NCI-H1694 (cell line): ENCODE results near the gene AHNAK.
"Not testable (repeated sequence)": the region's sequence is repeated elsewhere in the genome, so short reads cannot be mapped to it uniquely, and the experiment has no call there.

ENCODE experiments used
- DNase-seq: peaks from one replicate; lab custom pipeline; 2025; lab: John Stamatoyannopoulos, UW

Gene AHNAK

DNA sequence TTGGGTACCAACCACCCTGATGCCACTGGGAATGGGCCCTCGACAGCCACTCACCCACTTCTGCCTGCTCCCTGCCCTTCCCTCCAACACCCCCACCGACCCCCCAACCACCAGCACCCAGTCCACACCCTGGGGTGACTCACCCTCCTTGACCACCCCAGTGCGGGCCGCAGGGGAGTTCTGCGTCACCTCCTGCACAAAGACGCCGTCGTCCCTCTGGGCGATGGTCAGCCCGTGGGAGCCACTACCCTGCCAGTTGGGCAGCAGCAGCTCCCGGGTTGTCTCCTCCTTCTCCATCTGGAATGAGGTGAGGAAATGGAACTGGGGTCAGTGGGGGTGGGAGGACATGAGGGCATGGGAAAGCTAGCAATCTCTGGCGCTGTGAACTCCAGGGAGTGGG lies 10.8 kb downstream of the AHNAK start:
- DNase-seq, result no peak

DNA sequence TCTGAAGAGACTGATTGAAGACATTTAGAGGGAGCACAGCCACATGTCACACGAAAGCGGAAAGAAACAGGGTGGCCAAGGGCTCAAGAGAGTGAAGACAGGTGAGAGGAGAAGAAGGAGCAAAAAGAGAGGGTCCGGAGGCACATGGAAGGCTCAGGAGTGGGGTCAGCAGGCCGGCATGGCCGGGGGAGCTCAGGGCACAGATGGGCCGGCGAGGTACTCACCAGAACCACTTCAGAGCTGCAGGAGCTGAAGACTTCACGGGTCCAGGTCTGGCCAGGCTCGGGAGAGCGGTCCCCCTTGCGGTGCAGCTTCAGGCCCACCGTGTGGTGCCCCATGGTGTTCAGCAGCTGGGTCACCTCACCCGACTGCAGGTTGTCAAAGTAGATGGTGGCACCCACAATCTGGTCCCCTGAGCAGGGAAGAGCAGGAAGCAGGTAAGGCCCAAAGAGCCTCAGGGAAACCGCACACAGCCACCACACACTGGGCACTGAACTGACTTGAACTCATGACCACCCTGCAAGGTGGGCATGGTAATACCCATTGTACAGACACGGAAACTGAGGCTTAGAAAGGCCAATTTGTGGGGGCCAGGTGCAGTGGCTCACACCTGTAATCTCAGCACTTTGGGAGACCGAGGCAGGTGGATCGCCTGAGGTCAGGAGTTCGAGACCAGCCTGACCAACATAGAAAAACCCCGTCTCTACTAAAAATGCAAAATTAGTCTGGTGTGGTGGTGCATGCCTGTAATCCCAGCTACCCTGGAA lies 11.6 kb downstream of the AHNAK start:
- no peak for DNase-seq

DNA sequence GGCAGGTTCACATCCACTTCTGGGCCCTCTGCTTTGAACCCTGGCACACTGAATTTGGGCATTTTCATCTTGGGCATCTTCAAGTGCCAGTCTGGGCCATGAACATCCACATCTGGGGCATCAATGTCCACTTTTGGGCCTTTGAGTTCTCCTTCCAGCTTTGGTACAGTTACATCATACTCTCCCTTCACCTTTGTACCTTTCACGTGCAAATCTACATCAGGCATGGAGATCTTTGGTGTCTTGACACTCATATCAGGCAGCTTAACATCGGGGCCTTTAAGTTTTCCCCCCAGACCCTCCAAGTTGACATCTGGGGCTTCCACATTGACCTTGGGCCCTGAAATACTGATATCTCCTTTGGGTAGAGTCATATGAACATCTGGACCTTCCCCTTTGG lies 14.5 kb downstream of the AHNAK start:
- DNase-seq, result no peak

DNA sequence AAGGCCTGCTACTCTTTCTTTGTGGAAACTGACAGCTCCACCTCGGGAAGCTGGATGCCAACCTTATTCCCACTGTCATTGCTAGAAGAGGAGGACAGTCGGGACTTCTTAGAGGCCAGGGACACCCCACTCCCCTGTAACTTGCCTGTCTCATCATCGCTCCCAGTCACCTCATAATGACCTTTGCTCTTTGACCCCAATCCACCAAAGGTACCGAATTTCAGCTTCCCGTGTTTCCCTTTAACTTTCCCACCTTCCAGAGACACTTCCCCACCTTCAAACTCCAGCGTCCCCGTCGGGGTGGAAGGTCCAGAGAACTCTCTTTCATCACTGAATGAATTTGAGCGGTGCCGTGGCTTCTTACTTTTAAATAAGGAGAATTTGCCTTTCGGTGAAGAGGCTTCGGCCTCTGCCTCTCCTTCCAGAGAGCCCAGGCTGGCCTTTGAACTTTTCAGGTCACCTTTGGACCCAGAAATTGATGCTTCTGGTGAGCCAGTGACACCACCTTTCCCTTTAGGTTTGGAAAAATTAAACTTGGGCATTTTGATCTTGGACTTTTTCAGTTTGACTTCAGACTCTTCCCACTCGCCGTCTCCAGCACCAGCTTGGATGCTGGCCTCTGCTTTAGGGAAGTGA lies 29.8 kb downstream of the AHNAK start:
- DNase-seq, result no peak

DNA sequence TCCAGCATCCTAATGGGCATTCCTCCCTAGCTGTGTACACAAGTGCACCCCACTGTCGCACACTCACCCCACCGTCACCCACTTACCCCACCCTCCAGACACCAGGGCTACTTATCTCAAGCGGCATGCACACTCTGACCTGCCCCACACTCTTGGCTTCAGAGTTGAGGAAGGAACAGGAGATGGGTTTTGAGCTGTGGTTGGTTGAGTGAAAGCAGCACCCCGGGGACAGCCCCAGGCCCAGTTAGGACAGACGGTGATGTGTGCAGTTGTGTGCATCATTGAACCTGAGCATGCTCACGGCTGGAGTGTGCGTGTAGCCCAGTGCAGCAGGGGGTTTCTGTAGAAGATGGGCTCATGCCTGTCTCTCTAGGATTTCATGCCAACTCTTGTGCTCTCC lies 32.5 kb downstream of the AHNAK start:
- no peak for DNase-seq

DNA sequence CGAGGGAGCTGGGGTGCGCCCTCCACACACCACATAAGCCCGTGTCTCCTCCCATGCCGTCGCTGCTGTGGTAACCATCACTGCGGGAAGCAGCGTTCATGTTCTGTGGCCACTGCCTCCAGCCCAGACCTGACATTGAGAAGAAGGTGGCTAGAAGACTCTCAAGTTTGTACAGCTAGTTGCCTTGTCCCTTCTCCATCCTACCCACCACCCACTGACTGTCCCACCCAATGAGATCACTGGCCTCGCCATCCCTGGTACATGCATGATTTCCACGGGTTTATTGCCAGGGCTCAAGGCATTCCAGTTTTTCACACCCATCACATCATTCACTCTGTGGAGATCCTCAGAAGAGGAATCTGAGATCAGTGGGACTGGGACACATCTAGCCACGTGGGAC lies 33.0 kb downstream of the AHNAK start:
- no peak for DNase-seq

DNA sequence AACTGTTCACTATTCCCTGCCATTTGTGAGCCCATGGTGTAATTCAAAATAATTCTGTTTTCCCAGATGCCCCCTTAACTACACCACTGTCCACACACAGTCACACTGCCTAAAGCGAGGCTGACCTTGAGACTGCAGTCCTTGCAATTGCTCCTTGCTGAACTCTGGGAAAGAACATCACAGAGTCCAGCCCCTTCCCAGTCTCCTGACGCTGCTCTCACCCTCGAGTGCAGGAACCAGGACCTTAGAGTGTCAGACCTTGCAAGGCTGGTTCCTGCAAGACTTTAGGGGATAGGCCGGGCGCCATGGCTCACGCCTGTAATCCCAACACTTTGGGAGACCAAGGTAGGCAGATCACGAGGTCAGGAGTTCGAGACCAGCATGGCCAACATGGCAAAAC lies 33.6 kb downstream of the AHNAK start:
- no peak for DNase-seq

DNA sequence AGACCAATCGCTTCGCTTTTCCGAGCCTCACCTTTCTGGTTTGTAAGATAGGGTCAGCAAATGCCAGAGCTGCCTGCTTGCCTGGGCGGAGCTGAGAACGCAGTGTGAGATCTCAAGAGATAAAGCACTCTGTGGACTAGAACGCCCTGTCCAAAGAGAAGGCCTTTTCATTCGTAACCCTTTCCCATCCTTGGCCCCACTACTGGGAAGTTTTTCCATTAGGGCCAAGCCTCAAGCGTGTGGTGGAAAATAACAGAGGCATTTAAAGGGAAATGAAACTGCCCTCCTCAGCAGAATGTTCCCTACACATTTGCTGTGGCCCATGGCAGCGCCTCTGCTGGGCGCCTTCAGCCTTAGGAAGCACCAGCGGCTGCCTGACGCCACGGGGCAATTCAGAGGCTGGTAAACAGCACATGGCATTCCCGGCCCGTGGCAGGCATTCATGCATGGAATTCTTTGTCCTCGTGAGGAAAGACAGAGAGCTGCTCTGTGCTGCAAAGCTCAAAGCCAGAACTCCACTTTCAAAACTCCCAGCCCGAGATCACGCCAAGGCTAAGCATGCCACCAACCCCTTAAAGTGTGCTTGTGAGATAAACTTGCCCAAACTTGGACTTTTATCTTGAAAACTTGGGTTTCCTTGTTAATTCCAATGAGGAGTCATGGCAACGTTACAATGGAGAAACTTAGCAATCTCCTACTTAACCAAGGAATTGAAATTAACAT lies 38.1 kb downstream of the AHNAK start:
- DNase-seq, result peak; percentile 44

DNA sequence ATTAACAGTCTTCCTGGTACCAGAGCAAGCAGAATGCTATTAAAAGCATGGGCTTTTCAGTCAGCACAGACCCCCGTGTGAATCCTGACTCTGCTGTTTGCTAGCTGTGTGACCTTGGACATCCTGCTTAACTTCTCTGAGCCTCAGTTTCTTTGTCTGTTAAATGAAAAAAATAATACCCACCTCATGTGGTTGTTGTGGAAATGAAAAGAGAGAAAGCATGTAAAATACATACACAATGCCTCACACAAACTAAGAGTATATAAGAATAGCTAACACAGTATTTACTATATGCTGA lies 39.5 kb downstream of the AHNAK start:
- no peak for DNase-seq

DNA sequence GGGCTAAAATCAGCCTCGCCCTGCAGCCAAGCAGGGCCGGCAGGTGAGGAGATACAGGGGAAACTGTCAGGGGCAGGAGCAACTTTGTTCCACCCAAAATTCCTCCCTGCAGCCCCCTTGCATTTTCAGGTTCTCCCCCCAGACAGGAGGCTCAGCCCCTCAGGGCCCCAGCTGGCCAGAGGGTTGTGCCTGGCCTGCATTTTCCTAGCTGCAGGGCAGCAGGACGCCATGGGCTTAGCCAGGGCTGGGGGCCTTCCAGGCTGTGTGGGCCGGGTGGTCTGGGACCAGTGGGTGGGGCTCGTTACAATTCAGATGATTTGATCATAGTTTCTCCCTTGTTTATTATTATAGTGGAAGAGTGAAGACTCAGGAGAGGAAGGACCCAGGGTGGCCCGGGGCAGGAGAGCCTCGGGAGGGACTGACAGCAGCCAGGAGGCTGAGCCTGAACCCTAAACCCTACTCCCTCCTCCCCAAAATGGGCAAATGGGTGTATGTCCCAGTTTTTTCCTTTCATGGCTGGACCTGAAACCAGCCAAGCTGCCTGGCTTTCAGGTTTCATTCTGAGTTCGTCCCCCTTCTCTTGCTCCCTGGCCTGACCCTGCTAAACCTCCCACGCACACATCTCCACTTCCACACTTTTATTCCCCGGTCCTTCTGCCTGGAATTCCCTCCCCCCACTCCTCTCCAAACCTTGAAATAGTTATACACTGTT lies 40.0 kb downstream of the AHNAK start:
- no peak for DNase-seq

DNA sequence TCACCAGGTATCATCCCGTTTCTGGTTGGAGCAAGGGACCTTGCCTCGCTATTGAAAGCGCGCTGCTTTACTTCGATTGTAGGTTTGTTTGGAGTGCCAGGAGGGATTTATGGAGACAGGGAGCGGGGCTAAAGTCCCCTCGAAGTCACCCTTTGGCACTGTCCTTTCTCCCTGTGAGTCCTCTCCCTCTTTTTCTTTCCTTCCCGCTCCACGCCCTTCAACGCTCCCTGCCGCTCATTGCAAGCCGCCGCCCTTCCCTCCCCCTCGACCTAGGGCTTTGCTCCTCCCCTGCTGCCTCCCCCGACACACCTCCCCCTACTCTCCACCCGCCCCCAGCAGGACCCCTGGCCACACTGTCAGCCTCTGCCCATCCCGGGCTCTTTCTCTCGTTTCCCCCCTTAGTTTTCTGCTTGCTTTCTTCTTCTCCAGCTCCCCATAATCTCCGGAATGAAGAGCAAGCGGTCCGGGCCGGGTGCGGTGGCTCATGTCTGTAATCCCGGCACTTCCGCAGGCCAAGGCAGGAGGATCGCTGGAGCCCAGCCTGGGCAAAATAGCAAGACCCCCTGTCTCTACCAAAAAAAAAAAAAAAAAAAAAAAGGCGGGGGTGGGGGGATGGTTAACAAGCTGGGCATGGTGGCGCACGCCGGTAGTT lies 41.0 kb downstream of the AHNAK start:
- no peak for DNase-seq

DNA sequence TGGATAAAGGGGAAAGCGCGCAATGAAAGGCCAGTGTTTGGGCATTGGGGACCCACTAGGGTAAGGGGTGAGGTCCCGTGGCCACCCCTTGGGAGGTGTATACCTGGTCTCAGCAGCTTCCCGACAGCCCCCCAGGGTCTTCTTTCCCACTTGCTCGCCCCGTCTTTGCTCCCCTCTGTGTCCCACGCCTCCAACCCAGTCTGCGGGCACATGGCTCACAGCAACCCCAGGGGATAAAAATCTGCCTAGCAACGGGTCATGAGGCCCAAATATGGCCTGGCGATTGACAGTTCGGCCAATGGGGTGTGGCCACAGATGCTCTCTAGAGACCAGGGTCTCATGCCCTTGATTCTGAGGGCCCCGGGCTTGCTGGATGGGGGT lies 41.6 kb downstream of the AHNAK start:
- DNase-seq, result no peak

DNA sequence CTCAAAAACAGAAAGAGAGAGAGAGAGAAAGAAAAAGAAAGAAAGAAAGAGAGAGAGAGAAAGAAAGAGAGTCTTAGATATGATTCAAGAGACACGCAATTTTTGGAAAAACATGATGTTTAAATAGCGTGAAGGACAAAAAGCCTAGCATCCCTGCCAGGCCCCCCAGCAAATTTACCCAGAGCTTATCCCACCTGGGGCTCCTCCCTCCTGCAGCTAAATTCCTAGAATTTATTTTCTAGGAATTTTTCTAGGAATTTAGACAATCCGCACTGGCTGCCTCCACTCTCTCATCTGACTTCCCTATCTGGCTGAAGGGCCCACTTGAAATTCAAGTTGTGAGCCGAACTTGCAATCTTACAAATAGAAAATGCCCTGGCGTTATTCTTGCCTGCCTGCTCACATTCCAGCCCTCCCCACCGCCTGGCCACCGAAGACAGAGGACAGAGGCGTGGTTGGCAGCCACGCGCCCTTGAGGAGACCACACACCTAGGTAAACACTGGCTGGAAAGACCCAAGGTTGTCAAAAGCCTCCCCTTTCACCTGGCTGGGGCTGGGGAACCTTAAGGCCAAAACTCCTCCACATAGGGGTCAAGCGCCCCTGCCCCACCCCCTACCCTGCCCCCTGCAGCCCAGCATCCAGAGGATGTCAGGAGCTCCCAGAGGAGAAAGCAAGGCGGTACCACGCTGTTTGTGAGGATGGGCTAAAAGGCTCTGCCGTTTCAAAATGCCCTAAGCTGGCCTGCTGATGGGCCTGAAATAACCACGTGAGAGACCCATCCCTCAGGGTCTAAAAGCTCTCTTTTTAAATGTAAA lies 42.2 kb downstream of the AHNAK start:
- no peak for DNase-seq

DNA sequence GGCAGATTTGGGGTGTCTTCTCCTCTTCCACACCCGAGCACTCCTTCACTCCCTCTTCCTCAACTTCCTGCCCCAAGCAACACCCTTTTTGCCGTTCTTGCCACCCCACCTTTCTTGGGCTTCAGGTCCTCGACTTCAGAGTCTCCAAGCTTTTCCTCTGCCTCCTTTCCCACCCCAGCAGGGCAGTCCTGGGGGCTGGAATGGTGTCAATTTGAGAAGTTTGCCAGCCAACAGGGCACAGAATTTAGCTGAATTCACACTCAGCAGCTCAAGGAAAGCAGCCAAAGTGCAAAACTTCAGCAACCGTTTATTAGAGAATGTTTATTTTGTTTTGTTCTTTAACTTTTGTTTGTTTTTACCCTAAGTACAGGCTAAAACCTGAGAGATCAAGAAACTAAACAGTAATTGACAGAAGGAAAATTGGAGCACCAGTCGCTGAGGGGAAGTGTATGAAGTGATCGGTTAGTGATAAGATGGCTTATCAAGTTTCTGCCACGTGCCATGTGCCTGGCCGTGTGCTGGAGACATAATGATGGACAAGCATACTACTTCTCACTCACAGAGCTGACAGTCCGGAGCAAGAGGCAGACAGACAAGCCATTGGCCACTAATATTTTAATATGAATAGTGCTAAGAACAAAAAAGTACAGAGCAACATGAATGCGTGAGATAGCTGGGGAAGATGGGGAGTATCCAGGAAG lies 44.4 kb downstream of the AHNAK start:
- no peak for DNase-seq

DNA sequence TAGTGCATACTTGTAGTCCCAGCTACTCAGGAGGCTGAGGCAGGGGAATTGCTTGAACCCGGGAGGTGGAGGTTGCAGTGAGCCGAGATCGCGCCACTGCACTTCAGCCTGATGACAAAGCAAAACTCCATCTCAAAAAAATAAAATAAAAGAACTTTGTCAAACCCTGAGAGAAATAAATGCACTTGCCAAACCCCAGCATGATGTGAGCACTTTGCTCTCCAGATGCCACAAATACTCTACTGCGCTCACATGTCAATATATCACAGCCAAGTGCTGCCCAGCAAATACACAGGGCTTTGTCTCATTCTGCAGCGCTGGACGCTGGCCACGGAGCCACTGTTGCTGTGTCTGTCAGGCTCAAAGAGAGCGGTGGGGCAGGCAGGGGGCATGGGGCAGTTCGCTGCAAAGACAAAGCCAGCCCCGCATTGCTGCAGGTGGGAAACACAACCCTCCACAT lies 45.1 kb downstream of the AHNAK start:
- DNase-seq, result no peak

DNA sequence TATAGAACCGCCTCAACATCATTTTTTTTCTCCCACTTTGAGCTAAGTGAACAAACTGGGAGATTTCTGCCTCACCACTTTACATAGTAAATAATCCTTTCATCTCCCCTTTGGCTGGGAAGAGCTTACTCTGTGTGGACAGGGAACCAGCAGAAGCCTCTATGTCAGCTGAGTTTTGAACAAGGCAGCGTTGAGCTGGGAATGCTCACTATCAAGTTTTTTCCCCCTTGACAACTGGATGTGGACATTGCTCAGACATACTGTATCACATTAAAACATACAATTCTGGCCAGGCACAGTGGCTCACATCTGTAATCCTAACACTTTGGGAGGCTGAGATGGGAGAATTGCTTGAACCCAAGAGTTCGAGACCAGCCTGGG lies 46.0 kb downstream of the AHNAK start:
- DNase-seq, result no peak

DNA sequence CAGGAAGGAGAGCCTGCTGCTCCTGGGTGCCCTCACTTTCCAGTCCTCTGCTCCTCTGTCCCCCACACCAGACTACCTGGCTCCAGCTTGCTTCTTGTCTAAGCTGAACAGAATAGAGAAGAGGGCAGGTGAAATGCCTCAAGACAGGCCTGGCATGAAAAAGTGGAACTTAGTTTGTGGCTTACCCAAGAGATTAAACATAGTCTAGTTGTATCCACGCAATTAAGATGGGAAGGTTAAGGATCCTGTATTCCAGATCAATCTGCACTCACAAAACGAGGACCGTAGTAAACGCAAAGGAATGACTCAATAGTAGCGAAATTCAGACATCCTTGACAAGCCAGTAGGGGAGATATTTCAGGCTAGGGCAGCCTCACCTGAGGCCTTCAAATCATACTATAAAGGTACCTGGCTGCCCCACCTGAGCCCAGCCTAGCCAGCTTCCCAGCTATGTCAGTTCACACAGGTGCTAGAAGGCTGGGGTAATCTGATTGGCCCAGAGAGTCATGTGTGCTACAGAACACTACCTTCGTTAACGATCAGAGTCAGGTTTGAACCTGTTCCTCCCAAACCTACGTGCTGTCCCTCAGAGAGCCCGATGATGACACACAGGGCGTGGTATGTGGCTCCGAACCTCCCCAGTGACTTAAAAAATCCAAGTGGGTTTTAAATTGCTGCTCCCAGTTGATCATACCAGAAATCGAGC lies 46.5 kb downstream of the AHNAK start:
- DNase-seq, result no peak

DNA sequence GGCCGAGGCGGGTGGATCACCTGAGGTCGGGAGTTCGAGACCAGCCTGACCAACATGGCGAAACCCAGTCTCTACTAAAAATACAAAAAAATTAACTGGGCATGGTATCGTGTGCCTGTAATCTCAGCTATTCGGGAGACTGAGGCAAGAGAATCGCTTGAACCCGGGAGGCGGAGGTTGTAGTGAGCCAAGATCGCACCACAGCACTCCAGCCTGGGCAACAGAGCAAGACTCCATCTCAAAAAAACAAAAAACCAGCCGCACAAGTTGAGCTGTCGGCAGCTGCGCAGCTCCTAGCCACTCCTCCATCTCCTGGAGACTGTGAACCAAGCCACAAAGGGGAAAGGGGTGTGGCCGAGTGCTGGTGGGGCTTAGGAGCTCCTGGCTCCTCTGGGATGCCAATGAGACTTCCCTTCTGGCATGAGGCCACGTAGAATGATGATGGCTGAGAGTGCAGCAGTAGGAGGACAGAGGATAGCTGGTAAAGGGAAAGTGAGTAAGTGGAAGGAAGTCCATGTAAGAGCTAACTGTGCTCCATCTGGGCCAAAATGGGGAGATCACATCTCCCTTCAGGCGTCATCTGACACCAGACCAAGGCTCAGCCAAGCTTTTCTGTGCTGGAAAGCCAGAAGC lies 47.2 kb downstream of the AHNAK start:
- not testable (repeated sequence) for DNase-seq

DNA sequence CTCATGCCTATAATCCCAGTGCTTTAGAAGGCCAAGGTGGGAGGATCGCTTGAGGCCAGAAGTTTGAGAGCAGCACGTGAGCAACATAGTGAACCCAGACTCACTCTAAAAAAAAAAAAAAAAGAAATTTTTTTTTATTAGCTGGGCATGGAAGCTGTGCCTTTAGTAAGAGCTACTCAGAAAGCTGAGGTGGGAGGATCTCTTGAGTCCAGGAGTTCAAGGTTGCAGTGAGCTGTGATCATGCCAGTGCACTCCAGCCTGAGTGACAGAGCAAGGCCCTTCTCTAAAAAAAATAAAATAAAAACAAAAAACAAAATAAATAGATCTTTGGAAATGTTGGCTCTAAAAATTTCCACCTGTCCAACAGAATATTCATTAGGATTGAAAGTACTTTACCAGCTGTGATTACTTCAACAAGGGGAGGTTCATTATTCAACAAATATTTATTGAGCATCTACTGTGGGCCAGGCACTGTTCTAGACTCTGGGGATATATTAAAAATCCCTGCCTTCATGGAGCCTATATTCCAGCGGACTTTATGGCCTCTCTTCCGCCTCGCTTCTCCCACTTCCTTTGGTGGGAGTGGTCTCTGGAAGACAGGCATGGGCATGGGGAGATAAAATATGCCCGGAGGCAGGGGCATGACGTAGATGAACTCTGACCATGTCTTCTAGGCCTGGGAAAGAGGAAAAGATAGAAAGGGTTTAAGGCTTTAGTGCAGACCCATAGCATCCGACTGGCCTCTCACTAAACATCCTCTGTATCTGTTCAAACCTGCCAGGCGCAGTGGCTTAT lies 47.9 kb downstream of the AHNAK start:
- DNase-seq, result no peak
